ENCODE data around the gene KRTAP19-5. TPM values are rescaled to one million over a fixed set of nuclear protein-coding genes. Genes with fewer than 3 reads are reported as not detected.

KRTAP19-5 gene
- total RNA-seq: not detected in 2 replicates

DNA sequence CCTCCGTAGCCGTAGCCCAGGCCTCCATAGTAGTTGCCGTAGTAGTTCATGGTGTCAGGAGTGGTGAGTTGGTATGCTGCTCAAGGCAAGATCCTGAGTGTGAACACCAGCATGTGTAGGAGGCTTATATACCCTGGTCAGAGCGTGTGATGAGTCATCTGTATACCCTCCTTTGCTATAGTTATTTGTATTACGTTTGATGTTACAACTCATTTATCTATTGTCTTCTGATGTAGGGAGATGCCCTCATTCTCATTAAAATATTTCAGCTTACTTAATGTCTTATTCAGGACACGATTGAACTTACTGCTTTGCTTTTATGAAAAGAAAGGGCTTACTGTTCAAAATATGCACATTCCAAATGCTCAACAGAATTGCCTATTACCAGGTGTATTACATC lies at the start of gene KRTAP19-5:
KRTAP19-5 (minus strand) TSS at position 101 of the 400 bp plus-strand sequence; CDS start at position 50, 51 bp downstream.

DNA sequence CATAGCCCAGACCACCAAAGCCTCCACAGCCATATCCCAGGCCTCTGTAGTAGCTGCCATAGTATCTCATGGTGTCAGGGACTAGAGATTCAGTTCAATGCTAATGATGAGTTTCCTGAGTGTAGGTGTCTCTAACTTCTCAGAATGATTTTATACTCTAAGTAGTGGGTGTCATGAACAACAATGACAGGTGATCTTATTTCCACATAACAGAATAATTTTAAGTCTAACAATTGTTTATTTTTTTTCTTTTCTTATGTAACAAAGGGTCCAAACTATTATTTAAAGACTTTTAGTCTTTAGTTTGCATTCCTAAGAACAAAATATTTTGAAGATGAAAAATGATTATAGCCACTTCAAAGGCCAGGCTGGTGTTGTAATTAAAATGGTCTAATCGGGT lies 39.8 kb upstream of the KRTAP19-5 start, which contains the start of gene KRTAP19-6:
KRTAP19-6 (minus strand) TSS at position 101 of the 400 bp plus-strand sequence; CDS start at position 70, 31 bp downstream.

GRCh38 chr21:30497065-30497464 lies 4.9 kb downstream of the KRTAP19-5 start, which contains the start of gene KRTAP19-4:
Gene KRTAP19-4, minus strand, starts transcription at chr21:30497165. Its CDS starts 55 bp downstream, at chr21:30497110.

DNA sequence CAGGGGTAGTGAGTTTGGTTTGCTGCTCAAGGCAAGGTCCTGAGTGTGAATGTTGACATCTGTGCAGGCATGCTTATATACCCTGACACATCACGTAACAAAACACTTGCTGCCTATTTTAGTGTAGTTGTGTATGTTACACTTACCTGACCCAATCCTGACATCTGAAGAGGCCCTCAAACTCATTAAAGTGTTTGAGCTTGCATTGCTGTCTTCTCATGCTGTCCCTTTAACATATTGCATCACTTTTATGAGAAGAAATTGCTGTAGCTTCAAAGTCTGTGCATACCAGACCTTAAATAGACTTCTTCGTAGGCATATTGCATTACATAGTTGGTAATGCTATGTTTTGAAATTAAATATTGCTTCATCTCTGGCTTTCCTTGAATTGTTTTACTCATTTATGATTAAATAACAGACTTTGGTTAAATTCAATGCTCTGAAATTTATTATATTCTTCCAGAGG lies 9.9 kb downstream of the KRTAP19-5 start, which contains the start of gene KRTAP19-3:
KRTAP19-3 (minus strand) TSS at position 51 of the 466 bp plus-strand sequence. CDS start 56 bp downstream, outside the sequence.

GRCh38 chr21:30487336-30487735 lies 14.6 kb downstream of the KRTAP19-5 start, which contains the start of gene KRTAP19-2:
Gene KRTAP19-2, minus strand, starts transcription at chr21:30487436. Its CDS starts 88 bp downstream, at chr21:30487348.

DNA sequence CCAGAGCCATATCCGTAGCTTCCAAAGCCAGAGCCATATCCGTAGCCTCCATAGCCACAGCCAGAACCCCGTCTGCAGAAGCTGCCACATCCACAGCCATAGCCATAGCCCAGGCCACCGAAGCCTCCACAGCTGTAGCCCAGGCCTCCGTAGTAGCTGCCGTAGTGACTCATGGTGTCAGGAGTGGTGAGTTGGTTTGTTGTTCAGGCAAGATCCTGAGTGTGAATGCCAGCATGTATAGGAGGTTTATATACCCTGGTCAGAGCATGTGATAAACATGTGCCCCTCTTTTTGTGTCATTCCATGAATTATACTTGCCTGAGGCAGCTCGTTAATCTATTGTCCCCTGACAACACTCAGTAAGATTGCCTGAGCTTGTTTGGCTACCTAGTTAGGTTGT lies 21.8 kb downstream of the KRTAP19-5 start, which contains the start of gene KRTAP19-1:
KRTAP19-1 (minus strand) TSS at position 223 of the 400 bp plus-strand sequence; CDS start at position 173, 50 bp downstream.

Other genes starting within 250 kb of the KRTAP19-5 start
- not detected in 2 replicates for gene KRTAP24-1, start 219.2 kb downstream of the KRTAP19-5 start, total RNA-seq
- not detected in 2 replicates for gene KRTAP25-1, start 212.6 kb downstream of the KRTAP19-5 start, total RNA-seq
- not detected in 2 replicates for gene KRTAP26-1, start 181.8 kb downstream of the KRTAP19-5 start, total RNA-seq
- gene KRTAP27-1, start 164.4 kb downstream of the KRTAP19-5 start, total RNA-seq: not detected in 2 replicates
- not detected in 2 replicates for gene KRTAP23-1, start 153.5 kb downstream of the KRTAP19-5 start, total RNA-seq
- not detected in 2 replicates for gene KRTAP13-2, start 129.9 kb downstream of the KRTAP19-5 start, total RNA-seq
- not detected in 2 replicates for gene KRTAP13-1, start 106.1 kb downstream of the KRTAP19-5 start, total RNA-seq
- not detected in 2 replicates for gene KRTAP13-3, start 76.2 kb downstream of the KRTAP19-5 start, total RNA-seq
- not detected in 2 replicates for gene KRTAP13-4, start 71.9 kb downstream of the KRTAP19-5 start, total RNA-seq
- not detected in 2 replicates for gene KRTAP15-1, start 61.9 kb downstream of the KRTAP19-5 start, total RNA-seq
- gene KRTAP19-1, start 21.8 kb downstream of the KRTAP19-5 start, total RNA-seq: not detected in 2 replicates
- gene KRTAP19-2, start 14.7 kb downstream of the KRTAP19-5 start, total RNA-seq: not detected in 2 replicates
- gene KRTAP19-3, start 10.1 kb downstream of the KRTAP19-5 start, total RNA-seq: not detected in 2 replicates
- not detected in 2 replicates for gene KRTAP19-4, start 5.0 kb downstream of the KRTAP19-5 start, total RNA-seq
- gene KRTAP19-6, start 39.7 kb upstream of the KRTAP19-5 start, total RNA-seq: not detected in 2 replicates
- not detected in 2 replicates for gene KRTAP19-7, start 59.2 kb upstream of the KRTAP19-5 start, total RNA-seq
- not detected in 2 replicates for gene KRTAP22-2, start 88.3 kb upstream of the KRTAP19-5 start, total RNA-seq
- gene KRTAP6-3, start 90.3 kb upstream of the KRTAP19-5 start, total RNA-seq: not detected in 2 replicates
- not detected in 2 replicates for gene KRTAP6-2, start 96.8 kb upstream of the KRTAP19-5 start, total RNA-seq
- gene KRTAP22-1, start 98.9 kb upstream of the KRTAP19-5 start, total RNA-seq: not detected in 2 replicates
- gene KRTAP6-1, start 111.8 kb upstream of the KRTAP19-5 start, total RNA-seq: not detected in 2 replicates
- gene KRTAP20-1, start 114.3 kb upstream of the KRTAP19-5 start, total RNA-seq: not detected in 2 replicates
- not detected in 2 replicates for gene KRTAP20-4, start 118.5 kb upstream of the KRTAP19-5 start, total RNA-seq
- gene KRTAP20-2, start 133.1 kb upstream of the KRTAP19-5 start, total RNA-seq: not detected in 2 replicates
- gene KRTAP20-3, start 140.7 kb upstream of the KRTAP19-5 start, total RNA-seq: not detected in 2 replicates
- gene KRTAP21-3, start 216.6 kb upstream of the KRTAP19-5 start, total RNA-seq: not detected in 2 replicates
- not detected in 2 replicates for gene KRTAP21-2, start 245.1 kb upstream of the KRTAP19-5 start, total RNA-seq